MM.1S (cell line): ENCODE results near the gene ST8SIA3.

Experiments
- EZH2 ChIP-seq: fragments of 300-600 bp; sonication (generic); optimal IDR thresholded peaks from 2 replicates; pipeline ENCODE3; 2017; ENCODE audit warnings: low read depth, mild to moderate bottlenecking, antibody characterized with exemption, low read length, mixed read lengths
- TF ChIP-seq, protein P1 (sequence below): fragments of 300-600 bp; sonication (generic); IDR thresholded peaks from 2 replicates; pipeline ENCODE4 v1.5.1; 2016; ENCODE audit warnings: antibody characterized with exemption, low read length, mixed read lengths

DNA sequence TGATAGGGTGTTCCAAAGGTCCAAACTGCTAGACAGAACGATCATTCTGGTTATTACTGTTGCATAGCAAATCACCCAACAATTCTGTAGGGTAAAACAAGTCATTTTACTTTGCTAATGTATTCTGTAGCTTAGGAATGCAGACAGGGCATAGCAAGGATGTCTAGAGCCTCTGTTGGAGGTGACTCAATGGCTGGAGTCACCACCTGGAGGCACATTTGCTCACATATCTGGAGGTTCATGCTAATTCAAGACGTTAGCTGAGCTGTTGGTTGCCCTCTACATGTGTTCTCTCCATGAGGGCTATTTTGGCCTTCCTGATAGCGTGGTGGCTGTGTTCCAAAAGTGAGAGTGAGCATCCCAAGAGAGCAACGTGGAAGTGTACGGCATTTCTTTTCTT lies 22.5 kb upstream of the ST8SIA3 start:
- TF ChIP-seq, protein P1, sequence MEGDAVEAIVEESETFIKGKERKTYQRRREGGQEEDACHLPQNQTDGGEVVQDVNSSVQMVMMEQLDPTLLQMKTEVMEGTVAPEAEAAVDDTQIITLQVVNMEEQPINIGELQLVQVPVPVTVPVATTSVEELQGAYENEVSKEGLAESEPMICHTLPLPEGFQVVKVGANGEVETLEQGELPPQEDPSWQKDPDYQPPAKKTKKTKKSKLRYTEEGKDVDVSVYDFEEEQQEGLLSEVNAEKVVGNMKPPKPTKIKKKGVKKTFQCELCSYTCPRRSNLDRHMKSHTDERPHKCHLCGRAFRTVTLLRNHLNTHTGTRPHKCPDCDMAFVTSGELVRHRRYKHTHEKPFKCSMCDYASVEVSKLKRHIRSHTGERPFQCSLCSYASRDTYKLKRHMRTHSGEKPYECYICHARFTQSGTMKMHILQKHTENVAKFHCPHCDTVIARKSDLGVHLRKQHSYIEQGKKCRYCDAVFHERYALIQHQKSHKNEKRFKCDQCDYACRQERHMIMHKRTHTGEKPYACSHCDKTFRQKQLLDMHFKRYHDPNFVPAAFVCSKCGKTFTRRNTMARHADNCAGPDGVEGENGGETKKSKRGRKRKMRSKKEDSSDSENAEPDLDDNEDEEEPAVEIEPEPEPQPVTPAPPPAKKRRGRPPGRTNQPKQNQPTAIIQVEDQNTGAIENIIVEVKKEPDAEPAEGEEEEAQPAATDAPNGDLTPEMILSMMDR: no peak
- TF ChIP-seq EZH2: no peak
